Gastrocnemius medialis (tissue), 4 donors: Measurements from ENCODE around the gene PDZD4. TPM values are rescaled to one million over a fixed set of nuclear protein-coding genes. Genes with fewer than 3 reads are reported as not detected.

Experiments used
- ATAC-seq, 2 donors: fragments of 150-250 bp; one replicate each; pipeline ENCODE4 v1.9.1; 2016
- DNase-seq, 2 donors: peaks; one replicate each; pipeline ENCODE4 v3.0.0-alpha.2; 2019
- H3K27ac ChIP-seq, 4 donors: fragments of 200-600 bp; sonication (generic); 1 replicate in 1 of 4; 2 replicates in 3 of 4; pipeline ENCODE4 v1.5.1; 2016 to 2018; ENCODE audit warnings: mild to moderate bottlenecking in 2 of 4, moderate library complexity in 1 of 4
- H3K27me3 ChIP-seq, 3 donors: fragments of 200-600 bp; sonication (generic) in 2 of 3; 1 replicate in 1 of 3; 2 replicates in 2 of 3; pipeline versions ENCODE4 v1.5.1 to v1.6.0; 2016 to 2019; ENCODE audit warnings: mild to moderate bottlenecking in 1 of 3, moderate library complexity in 1 of 3
- H3K36me3 ChIP-seq, 2 donors: fragments of 200-600 bp; sonication (generic) in 1 of 2; one replicate each; pipeline ENCODE4 v1.5.1; 2017 to 2018
- H3K4me1 ChIP-seq, 2 donors: fragments of 200-600 bp; sonication (generic) in 1 of 2; one replicate each; pipeline ENCODE4 v1.5.1; 2016 to 2017; ENCODE audit warnings: mild to moderate bottlenecking in 2 of 2
- H3K4me3 ChIP-seq, 4 donors: fragments of 200-600 bp; sonication (generic) in 3 of 4; 1 replicate in 1 of 4; 2 replicates in 3 of 4; pipeline ENCODE4 v1.5.1; 2016 to 2019; ENCODE audit warnings: mild to moderate bottlenecking in 2 of 4
- H3K9me3 ChIP-seq, 3 donors: fragments of 200-600 bp; sonication (generic) in 2 of 3; 1 replicate in 1 of 3; 2 replicates in 2 of 3; pipeline ENCODE4 v1.5.1; 2016 to 2019
- POLR2A ChIP-seq, 2 donors: fragments of 450-650 bp; IDR thresholded peaks; one replicate each; pipeline ENCODE4 v1.6.1; 2017; ENCODE audit warnings: antibody characterized with exemption in 2 of 2, mild to moderate bottlenecking in 2 of 2, moderate library complexity in 2 of 2
- in situ Hi-C, 4 donors: fragments of 200-750 bp; cut with MboI; loops; one replicate each; pipeline versions ENCODE4 v1.15.0 to v1.8.0; 2017; ENCODE audit warnings: low sequenced_read_pairs in 4 of 4
- intact Hi-C: fragments of 100-400 bp; cut with DNase I; formaldehyde crosslinking; loops from one replicate; pipeline ENCODE4 v1.15.1; 2023; ENCODE audit warnings: low total_unique reads
- total RNA-seq, 4 donors: library from RNA; depleted of rRNA; stranded (reverse); fragments of >200 nt; gene quantifications; one replicate each; pipeline versions ENCODE4 v1.1.0 to v1.2.3, GENCODE V29; 2016
- TF ChIP-seq, protein P1 (sequence below), 5 experiments: fragments of 450-650 bp in 3 of 5; fragments of 200-600 bp in 2 of 5; sonication (generic) in 2 of 5; IDR thresholded peaks in 4 of 5; conservative IDR thresholded peaks in 1 of 5; 1 replicate in 4 of 5; 2 replicates in 1 of 5; pipeline ENCODE4 v1.5.1; 2016 to 2019; ENCODE audit warnings: antibody characterized with exemption in 5 of 5, mild to moderate bottlenecking in 3 of 5, moderate library complexity in 3 of 5

Gene PDZD4
- total RNA-seq, 4 donors from 2014 or later = 0.59 to 2.2 (median 1.4) TPM

DNA sequence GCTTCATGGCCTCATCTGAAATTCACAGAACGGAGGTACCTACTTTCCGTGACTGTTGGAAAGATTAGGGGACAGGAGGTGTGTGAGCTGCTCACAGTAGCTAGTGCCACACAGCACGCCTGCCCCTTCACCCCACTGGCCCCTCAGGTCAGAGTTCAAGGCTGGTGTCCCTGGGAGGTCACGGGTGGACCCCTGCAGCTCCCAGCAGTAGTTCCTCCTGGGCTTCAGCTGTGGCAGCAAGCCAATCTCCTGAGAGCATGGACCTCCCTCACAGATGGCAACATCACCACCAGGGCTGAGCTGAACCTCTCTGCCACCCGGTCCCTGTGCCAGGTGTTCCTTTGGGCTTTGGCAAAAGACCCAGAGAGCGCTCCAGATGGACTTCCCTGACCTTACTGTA is 38.0 kb downstream of the PDZD4 start:
- TF ChIP-seq, protein P1, sequence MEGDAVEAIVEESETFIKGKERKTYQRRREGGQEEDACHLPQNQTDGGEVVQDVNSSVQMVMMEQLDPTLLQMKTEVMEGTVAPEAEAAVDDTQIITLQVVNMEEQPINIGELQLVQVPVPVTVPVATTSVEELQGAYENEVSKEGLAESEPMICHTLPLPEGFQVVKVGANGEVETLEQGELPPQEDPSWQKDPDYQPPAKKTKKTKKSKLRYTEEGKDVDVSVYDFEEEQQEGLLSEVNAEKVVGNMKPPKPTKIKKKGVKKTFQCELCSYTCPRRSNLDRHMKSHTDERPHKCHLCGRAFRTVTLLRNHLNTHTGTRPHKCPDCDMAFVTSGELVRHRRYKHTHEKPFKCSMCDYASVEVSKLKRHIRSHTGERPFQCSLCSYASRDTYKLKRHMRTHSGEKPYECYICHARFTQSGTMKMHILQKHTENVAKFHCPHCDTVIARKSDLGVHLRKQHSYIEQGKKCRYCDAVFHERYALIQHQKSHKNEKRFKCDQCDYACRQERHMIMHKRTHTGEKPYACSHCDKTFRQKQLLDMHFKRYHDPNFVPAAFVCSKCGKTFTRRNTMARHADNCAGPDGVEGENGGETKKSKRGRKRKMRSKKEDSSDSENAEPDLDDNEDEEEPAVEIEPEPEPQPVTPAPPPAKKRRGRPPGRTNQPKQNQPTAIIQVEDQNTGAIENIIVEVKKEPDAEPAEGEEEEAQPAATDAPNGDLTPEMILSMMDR (IDR thresholded peaks at IDR 0.05 in 4 of 5, conservative IDR thresholded peaks at IDR 0.05 in 1 of 5) = no peak
- no peak for TF ChIP-seq POLR2A (IDR thresholded peaks at IDR 0.05)
- H3K27me3 ChIP-seq = no peaks in the 10 kb centered on the region
- DNase-seq = no peak
- H3K4me1 ChIP-seq = peaks cover 6 to 16% of the 10 kb centered on the region in 2 donors
- H3K9me3 ChIP-seq = no peaks in the 10 kb centered on the region
- intact Hi-C loops (loop anchor here (5.0 to 10.0 kb wide), 3 partner anchors 108 to 582 kb away; partner anchors contain the start of genes EMD, FLNA and SLC6A8), in situ Hi-C loops (loop anchor here in 3 of 4 donors (25.0 kb wide), 2 partner anchors 145 to 170 kb away; partner anchors contain the start of genes HCFC1 (in 2 of the 3), TMEM187 (in 2 of the 3), ARHGAP4 (in 1 of the 3) and NAA10 (in 1 of the 3))
- ATAC-seq = no peak
- H3K27ac ChIP-seq = peak overlapping the region in 3 of 4 donors; percentile 93 to 98 (median 97)
- H3K4me3 ChIP-seq = no peak overlapping the region
- H3K36me3 ChIP-seq = peaks cover 0 to 9% of the 10 kb centered on the region in 2 donors

DNA sequence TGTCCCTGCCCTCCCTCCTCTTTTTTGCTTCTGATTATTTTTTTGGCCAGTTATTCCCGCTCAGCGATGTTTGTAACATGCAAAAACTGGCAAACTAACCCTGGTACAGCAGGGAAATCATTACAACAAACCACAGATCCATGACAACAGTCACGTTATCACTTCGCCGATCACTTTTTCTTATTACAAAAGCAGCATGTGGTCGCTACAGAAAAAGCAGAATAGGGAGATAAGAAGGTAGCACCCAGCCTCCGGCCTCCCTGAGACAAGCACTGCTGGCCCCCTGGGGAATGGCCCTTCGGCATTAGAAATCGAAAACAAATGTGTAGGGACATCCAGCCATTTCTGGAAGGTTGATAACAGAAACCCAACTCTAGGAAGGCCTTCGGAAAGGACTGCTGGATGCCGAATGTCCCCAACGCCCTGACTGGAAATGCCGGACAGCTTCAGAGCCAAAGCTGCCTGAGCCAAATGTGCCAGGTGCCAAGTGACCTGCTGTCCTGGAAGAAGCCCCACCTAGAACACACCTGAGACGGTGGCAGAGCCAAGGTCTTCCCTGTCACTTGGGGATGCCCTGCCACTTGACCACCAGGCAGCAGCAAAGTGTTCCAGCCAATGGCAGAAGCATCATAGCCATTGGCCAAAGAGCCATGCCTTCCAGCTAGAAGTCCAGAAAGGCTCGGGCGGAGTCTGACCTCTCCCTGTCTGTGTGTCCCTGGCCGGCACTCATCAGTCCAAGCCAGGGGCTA is 39.1 kb downstream of the PDZD4 start:
- intact Hi-C loops = loop anchor here (5.0 to 10.0 kb wide), 3 partner anchors 106 to 584 kb away; partner anchors contain the start of genes EMD, FLNA and SLC6A8
- TF ChIP-seq POLR2A (IDR thresholded peaks at IDR 0.05) = no peak
- TF ChIP-seq, protein P1 (IDR thresholded peaks at IDR 0.05 in 4 of 5, conservative IDR thresholded peaks at IDR 0.05 in 1 of 5) = no peak
- ATAC-seq (no peak), DNase-seq (no peak)
- Histone ChIP-seq H3K27ac (peak overlapping the region in 1 of 4 donors; percentile 98), H3K4me1 (peaks cover 6 to 16% of the 10 kb centered on the region in 2 donors), H3K36me3 (peaks cover 0 to 11% of the 10 kb centered on the region in 2 donors), H3K9me3 (no peaks in the 10 kb centered on the region), H3K4me3 (no peak overlapping the region), H3K27me3 (no peaks in the 10 kb centered on the region)
- in situ Hi-C loops = loop anchor here in 3 of 4 donors (25.0 kb wide), 2 partner anchors 146 to 171 kb away; partner anchors contain the start of genes HCFC1 (in 2 of the 3), TMEM187 (in 2 of the 3), ARHGAP4 (in 1 of the 3) and NAA10 (in 1 of the 3)

DNA sequence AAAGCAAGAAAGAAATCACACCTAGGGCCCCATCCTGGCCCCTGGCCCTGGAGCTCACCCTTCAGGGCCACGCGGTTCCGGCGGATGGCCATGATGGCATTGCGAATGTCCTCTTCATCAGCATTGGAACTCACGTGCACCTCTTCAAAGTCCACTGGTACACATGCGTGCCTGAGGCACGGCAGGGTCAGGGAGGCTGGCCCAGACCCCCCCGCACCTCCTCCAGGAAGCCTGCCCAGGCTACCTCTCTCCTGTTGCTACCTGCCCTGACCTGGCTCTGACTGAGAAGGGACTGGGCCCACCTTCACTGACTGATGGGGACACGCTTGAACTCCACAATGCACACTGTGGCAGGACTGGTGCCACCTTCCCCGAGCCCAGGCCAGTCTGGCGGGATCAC is 40.7 kb downstream of the PDZD4 start:
- no peak for DNase-seq
- H3K4me1 ChIP-seq = peaks cover 6 to 16% of the 10 kb centered on the region in 2 donors
- intact Hi-C loops = loop anchor here (5.0 to 10.0 kb wide), 3 partner anchors 105 to 585 kb away; partner anchors contain the start of genes EMD, FLNA and SLC6A8
- H3K4me3 ChIP-seq = no peak overlapping the region
- ATAC-seq = no peak
- H3K27ac ChIP-seq = no peak overlapping the region
- H3K9me3 ChIP-seq = no peaks in the 10 kb centered on the region
- in situ Hi-C loops = loop anchor here in 3 of 4 donors (25.0 kb wide), 2 partner anchors 148 to 173 kb away; partner anchors contain the start of genes HCFC1 (in 2 of the 3), TMEM187 (in 2 of the 3), ARHGAP4 (in 1 of the 3) and NAA10 (in 1 of the 3)
- TF ChIP-seq POLR2A (IDR thresholded peaks at IDR 0.05) = no peak
- TF ChIP-seq, protein P1 (IDR thresholded peaks at IDR 0.05 in 4 of 5, conservative IDR thresholded peaks at IDR 0.05 in 1 of 5) = no peak
- H3K27me3 ChIP-seq = no peaks in the 10 kb centered on the region
- peaks cover 0 to 11% of the 10 kb centered on the region in 2 donors for H3K36me3 ChIP-seq

DNA sequence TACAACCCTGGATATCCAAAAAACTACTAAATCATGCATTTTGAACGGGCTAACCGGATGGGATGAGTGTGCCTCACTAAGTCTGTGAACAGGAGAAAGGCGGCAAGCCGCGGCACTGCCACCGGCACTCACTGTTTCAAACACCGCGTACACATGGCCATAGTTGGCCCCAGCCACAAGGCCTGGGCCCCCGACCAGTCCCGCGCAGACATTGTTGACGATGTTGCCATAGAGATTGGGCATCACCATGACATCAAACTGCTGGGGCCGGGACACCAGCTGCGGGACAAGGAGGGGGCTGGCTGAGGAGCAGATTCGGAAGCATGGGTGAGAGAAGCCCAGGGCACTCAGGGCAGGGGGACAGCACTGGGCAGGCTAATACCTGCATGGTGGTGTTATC is 43.7 kb downstream of the PDZD4 start:
- ATAC-seq (no peak), DNase-seq (no peak)
- TF ChIP-seq, protein P1 (IDR thresholded peaks at IDR 0.05 in 4 of 5, conservative IDR thresholded peaks at IDR 0.05 in 1 of 5) = no peak
- H3K36me3 ChIP-seq = peaks cover 0 to 11% of the 10 kb centered on the region in 2 donors
- no peaks in the 10 kb centered on the region for H3K9me3 ChIP-seq
- H3K27ac ChIP-seq = no peak overlapping the region
- H3K4me1 ChIP-seq = peaks cover 0 to 21% of the 10 kb centered on the region in 2 donors
- no peak overlapping the region for H3K4me3 ChIP-seq
- intact Hi-C loops (no loop called here), in situ Hi-C loops (loop anchor here in 3 of 4 donors (25.0 kb wide), 2 partner anchors 151 to 176 kb away; partner anchors contain the start of genes HCFC1 (in 2 of the 3), TMEM187 (in 2 of the 3), ARHGAP4 (in 1 of the 3) and NAA10 (in 1 of the 3))
- H3K27me3 ChIP-seq = no peaks in the 10 kb centered on the region
